HG03064 (cell line): ENCODE results near the gene SPINT2.

ENCODE experiments used
- ATAC-seq: cut with Tn5 transposase; IDR thresholded peaks from one replicate; pipeline ENCODE4 v1.9.1; 2021; ENCODE audit warnings: low read depth; ENCODE audit not compliant: unreplicated experiment

SPINT2 gene

DNA sequence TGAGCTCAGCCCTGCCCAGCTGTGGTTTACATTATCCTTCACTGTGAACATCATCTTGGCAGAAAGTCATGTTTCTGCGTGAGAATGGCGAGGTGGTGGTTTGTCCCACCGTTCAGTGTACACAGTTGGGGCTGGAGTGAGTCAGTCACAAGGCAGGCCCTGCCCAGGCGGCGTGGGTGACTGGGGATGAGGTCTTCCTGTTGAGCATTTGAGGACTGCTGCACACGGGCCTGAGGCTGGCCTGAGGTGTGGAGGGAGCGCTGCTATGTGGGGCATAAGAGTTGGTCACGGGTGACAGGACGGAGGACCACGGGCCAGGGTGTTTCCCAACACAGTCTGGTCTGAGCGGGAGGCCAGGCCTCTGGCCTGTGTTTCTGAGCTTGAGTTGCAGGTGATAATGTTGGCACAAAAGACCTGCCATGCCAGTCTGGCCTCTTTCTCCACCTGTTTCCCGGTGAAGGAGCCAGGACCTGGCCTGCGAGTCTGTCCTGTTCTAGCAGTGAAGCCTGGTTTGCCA, 26.3 kb downstream of the SPINT2 start:
- ATAC-seq, result no peak

DNA sequence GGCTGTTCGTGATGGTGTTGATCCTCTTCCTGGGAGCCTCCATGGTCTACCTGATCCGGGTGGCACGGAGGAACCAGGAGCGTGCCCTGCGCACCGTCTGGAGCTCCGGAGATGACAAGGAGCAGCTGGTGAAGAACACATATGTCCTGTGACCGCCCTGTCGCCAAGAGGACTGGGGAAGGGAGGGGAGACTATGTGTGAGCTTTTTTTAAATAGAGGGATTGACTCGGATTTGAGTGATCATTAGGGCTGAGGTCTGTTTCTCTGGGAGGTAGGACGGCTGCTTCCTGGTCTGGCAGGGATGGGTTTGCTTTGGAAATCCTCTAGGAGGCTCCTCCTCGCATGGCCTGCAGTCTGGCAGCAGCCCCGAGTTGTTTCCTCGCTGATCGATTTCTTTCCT, 27.5 kb downstream of the SPINT2 start:
- ATAC-seq, result no peak

GRCh38 chr19:38293281-38293680, 28.9 kb downstream of the SPINT2 start:
- no peak for ATAC-seq

GRCh38 chr19:38294090-38294489, 29.7 kb downstream of the SPINT2 start:
- ATAC-seq, result no peak

DNA sequence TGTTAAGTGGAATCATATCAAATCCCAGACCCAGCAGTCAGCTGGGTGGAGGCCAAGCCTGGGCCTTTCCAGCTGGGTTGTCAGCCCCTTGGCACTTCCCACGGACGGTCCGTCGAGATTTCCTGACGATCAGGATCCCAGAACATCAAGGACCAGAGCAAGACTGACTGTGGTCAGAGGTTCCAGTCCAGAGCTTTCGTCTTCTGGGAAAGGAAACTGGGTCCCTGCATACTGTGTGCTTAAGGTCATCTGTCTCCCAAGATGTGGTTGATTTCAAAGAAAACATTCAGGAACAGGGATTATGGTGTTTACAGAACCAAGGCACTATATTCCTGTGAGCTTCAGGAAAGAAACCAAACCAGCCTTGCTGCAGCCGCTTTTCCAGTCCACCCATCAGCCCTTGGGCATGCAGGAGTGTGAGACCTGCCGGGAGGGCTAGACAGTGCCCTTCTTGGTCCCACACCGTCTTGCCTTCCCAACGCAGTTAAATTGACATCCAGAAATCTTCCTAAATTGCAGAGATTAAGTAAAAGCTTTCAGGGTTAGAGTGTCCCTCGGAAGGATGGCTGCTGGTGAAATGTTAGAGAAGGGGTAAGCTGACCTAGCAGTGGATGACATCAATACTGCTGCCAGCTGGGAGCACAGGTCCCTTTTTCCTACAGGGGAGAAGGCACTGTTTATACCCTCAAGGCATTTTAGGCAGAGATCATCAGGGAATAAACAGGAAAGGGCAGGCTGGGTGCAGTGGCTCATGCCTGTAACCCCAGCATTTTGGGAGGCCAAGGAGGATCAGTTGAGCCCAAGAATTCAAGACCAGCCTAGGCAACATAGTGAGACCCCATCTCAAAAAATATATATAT, 34.7 kb downstream of the SPINT2 start:
- ATAC-seq, result no peak

DNA sequence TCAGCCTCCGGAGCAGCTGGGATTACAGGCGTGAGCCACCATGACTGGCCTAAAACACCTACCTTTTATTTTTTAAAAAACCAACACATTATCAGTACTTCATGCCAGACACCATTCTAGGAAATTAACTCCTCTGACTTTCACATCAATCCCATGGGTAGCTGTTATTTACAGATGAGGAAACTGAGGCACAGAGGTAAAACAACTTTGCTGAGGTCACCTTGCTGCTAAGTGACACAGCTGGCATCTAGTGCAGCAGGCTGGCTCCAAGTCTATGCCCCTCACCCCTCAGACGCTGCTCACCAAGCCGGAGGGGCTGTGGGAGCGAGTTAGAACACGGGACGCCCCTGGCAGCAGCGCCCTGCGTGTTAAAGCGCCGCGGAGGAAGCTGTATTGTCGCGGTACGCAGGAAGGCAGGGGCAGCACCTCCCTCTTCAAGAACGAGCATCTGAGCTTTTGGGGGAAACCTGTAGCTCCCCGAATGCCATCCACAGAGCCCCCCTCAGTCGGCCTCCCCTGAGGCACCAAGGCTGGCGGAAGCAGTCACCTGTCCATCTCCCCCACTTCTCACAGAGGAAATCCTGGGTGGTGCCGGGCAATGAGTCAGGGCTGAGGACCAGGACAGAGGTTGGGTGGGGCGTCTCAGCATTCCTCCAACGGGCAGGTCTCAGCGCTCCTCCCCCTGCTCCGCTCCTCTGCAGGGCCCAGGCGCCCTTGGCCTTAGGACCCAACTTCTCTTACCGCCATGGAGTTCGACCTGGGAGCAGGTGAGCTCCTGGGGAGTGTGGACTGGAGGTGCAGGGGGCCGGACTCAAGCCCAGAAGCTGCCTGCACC, 39.4 kb downstream of the SPINT2 start, which contains the start of gene C19orf33:
Gene C19orf33 (plus strand): TSS at position 735 of the 835 bp plus-strand sequence. CDS start 11 bp downstream, at position 746.
- ATAC-seq, result no peak

DNA sequence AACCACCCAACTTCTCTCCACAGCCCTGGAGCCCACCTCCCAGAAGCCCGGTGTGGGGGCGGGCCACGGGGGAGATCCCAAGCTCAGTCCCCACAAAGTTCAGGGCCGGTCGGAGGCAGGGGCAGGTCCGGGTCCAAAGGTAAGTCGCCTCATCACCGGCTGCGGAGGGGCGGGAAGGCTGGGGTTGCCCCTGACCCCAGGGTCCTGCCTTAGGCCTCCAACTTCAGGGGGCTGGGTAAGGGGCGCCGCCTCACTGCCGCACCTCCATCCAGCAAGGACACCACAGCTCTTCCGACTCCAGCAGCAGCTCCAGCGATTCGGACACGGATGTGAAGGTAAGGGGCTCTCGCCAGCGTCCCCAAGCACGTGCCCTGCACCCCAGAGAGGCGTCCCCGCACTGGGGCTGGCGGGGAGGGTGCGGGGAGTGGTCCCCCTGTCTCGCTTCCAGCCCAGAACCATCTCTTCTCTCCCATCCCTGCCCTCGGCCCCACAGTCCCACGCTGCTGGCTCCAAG, 40.0 kb downstream of the SPINT2 start:
- no peak for ATAC-seq

GRCh38 chr19:38304866-38305429, 40.6 kb downstream of the SPINT2 start:
- ATAC-seq, result no peak

GRCh38 chr19:38306236-38306635, 41.9 kb downstream of the SPINT2 start:
- no peak for ATAC-seq

DNA sequence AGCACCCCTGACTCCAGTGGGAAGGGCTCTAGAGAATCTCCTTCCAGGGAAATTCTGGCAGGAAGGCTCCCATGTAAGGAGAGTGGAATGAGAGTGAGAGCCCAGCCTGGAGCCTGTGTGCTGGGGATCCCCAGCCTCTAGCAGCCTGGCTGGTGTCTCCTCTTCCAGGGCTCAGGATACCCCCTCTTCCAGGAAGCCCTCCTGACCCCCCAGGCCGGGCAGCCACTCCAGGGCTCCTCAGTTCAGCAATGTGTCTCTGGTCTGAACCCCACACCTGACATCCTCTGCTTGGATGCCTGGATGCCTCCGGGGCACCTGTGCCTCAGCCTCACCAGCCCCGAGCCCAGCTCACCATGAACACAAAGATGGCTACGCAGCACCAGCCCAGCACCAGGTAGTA, 42.7 kb downstream of the SPINT2 start:
- ATAC-seq, result no peak

- no peak for ATAC-seq
These were observed 43.2 kb downstream of the SPINT2 start for GRCh38 chr19:38307597-38307996.

DNA sequence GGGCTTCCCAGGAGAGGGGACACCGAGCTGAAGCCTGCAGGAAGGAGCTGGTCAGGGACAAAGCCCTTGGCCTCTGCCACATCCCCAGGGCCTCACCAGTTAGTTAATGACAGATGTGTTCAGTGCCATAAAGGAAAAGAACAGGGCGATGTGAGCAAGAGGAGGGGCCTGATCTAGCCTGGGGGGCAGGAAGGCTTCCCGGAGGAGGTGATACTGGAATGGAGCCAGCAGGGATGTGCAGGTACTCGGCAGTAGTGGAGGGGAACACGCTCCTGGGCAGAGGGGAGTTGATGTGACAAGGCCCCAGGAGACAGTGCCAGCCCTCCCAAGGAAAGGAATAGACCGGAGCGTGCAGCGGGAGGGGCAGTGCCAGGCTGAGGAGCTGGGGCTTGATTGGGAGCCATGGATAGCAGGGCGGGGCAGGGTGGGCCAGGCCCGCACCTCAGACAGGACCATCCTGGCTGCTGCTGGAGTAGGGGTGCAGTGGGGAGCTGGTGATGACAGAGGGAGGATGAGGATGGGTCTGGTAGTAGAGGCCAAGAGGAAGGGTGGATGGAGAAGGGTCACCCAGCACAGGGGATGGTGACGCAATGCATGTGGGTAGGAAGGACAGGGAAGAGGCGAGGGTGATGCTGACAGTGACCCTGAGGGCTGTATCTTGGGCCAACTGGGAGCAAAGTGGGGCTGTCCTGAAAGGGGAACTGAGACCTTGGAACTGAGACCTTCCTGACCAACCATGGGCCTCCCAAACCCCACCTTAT, 43.8 kb downstream of the SPINT2 start:
- no peak for ATAC-seq

GRCh38 chr19:38308926-38309614, 44.7 kb downstream of the SPINT2 start:
- no peak for ATAC-seq

GRCh38 chr19:38309615-38310278, 45.4 kb downstream of the SPINT2 start:
- ATAC-seq, result no peak

DNA sequence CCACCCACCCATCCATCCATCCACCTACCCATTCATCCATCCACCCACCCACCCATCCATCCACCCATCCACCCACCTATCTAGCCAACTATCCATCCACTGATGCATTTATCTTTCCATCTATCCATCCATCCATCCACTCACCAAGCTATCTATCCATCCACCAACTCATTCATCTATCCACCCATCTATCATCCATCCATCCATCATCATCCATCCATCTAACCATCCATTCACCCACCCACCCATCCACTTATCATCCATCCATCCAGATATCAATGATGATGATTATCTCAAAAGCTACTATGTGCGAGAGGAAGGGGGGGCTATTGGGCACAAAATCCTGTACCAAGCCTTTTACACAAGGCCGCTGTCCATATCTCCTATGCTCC, 45.9 kb downstream of the SPINT2 start:
- no peak for ATAC-seq

- no peak for ATAC-seq
These were observed 46.6 kb downstream of the SPINT2 start for GRCh38 chr19:38310986-38311385.

- peak; percentile 77 for ATAC-seq
These were observed 51.5 kb downstream of the SPINT2 start, which contains the start of gene YIF1B for GRCh38 chr19:38315657-38316476. Gene YIF1B (minus strand): TSS chr19:38315947. CDS start chr19:38315917, 30 bp downstream.

- ATAC-seq, result no peak
These were observed 52.2 kb downstream of the SPINT2 start for GRCh38 chr19:38316477-38317067.
